ENCODE data around the gene CSTPP1.
"Not testable (repeated sequence)": the region's sequence is repeated elsewhere in the genome, so short reads cannot be mapped to it uniquely, and the experiment has no call there.

The CSTPP1 gene

GRCh38 chr11:46991391-46991790 lies 54.8 kb downstream of the CSTPP1 start:
- DNase-seq (ENCODE audit: low read depth), result no peak

GRCh38 chr11:46992386-46992785 lies 55.8 kb downstream of the CSTPP1 start:
- not testable (repeated sequence) for DNase-seq (ENCODE audit: low read depth)

- DNase-seq (ENCODE audit: low read depth), result not testable (repeated sequence)
Observed at GRCh38 chr11:46997796-46998195, 61.2 kb downstream of the CSTPP1 start.

DNA sequence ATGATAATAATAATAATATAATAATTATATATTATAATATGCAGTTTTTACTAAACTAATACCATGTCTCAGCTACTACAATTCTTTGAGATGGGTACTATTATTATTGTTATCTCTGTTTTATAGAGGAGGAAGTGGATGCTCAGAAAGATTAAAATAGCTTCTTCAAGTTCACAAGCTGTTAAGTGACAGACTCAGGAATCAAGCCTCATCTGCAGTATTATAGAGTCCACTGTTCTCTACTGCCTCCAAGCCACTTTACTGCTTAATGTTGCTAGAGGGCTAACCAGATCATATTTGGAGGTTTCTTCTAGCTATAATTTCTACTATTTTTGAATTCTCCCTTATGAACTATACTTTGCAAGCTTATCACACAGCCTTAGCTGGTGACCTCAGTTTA lies 62.7 kb downstream of the CSTPP1 start:
- no peak for DNase-seq (ENCODE audit: low read depth)

GRCh38 chr11:47000033-47000432 lies 63.5 kb downstream of the CSTPP1 start:
- no peak for DNase-seq (ENCODE audit: low read depth)

GRCh38 chr11:47001781-47002181 lies 65.2 kb downstream of the CSTPP1 start:
- no peak for DNase-seq (ENCODE audit: low read depth)

DNA sequence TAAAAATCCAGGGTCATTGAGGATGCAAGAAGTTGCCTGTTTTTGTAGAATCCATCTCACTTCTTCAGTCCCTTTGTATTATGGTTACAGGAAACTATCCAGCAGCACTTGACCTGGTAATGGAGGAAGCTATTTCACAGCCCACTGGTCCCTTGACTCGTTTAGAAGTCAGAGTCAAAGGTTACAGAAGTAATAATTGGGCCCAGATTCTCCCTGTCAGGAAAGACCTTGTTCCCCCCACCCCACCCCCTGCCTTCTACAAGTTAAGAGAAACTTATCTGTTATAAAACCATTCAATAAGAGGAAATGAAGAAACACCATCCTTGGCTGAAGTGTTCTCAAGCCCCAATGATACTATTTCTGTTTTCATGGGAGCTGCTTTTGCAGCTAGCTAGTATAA lies 65.8 kb downstream of the CSTPP1 start:
- no peak for DNase-seq (ENCODE audit: low read depth)

- no peak for DNase-seq (ENCODE audit: low read depth)
Observed at GRCh38 chr11:47003180-47003877, 66.8 kb downstream of the CSTPP1 start.

GRCh38 chr11:47004595-47005033 lies 68.1 kb downstream of the CSTPP1 start:
- no peak for DNase-seq (ENCODE audit: low read depth)

DNA sequence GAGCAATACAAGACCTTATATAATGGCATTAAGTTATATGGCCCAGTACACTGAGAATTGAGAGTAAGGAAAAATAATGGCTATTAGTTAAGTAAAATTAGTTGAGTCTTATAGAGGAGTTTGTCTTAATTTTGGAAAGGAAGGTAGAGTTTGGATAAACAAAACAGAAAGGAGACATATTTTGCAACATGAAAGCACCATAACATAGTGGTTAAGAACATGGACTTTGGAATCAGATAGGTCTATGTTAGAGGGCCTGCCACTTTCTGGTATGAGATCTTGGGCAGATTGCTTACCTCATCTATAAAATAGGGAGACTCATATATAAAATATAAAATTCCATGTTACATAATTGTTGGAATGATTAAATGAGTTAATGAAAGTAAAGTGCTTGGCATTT lies 68.9 kb downstream of the CSTPP1 start:
- DNase-seq (ENCODE audit: low read depth), result no peak

DNA sequence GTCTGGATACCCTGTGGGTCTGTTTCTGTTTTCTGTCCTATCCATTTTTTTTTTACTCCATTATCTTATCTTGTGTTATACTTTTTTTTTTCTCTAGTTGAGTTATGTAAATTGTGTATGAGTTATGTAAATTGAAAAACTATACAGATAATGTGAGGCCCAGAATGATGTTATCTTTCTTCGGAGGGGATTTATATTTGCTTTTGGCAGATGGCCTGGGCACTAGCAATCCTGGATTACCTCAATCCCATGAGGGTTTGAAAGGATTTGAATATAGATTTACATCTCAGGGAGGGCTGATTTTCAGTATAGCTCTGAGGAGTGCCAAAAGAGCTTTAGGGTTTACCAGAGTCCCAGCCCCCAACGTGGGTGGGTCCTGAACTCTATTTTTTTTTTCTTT lies 71.0 kb downstream of the CSTPP1 start:
- DNase-seq (ENCODE audit: low read depth), result no peak

- no peak for DNase-seq (ENCODE audit: low read depth)
Observed at GRCh38 chr11:47010179-47010578, 73.6 kb downstream of the CSTPP1 start.

DNA sequence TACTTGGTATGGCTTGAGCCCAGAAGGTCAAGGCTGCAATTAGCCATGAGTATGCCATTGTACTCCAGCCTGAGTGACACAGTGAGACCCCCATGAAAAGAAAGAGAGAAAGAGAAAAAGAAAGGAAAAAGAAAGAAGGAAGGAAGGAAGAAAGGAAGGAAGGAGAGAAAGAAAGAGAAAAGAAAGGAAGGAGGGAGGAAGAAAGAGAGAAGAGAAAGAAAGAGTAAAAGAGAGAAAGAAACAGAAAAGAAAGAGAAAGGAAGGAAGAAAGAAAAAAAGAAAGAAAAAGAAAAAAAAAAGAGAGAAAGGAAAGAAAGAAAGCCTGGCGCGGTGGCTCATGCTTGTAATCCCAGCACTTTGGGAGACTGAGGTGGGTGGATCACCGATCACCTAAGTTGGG lies 77.5 kb downstream of the CSTPP1 start:
- no peak for DNase-seq (ENCODE audit: low read depth)

DNA sequence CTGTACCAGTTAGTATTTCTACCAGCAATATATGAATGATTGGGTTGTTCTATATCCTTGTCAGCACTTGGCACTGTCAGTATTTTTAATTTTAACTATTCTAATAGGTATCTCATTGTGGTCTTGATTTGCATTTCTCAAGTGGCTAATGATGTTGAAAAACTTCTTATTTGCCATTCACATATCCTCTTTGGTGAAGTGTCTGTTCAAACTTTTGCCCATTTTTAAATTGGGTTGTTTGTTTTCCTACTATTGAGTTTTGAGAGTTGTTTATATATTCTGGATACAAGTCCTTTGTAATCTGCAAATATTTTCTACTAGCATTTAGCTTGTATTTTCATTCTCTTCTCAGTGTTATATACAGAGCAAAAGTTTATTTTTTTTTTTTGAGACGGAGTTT lies 82.1 kb downstream of the CSTPP1 start:
- no peak for DNase-seq (ENCODE audit: low read depth)

- DNase-seq (ENCODE audit: low read depth), result no peak
Observed at GRCh38 chr11:47020793-47021526, 84.4 kb downstream of the CSTPP1 start.

DNA sequence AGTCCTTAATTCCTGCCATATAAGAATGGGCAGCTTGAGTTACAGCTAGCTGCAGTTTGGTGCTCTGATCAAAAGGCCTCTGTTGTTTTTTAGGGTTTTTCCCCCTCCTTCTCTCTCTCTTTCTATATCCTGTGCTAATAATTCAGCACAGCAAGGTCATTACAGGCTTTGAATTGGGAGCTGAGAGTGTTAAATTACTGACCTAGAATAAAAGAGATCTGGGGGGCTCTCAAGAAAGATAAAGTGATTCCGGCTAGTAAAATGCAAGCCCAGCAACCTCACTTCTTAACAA lies 84.9 kb downstream of the CSTPP1 start:
- DNase-seq (ENCODE audit: low read depth), result no peak

DNA sequence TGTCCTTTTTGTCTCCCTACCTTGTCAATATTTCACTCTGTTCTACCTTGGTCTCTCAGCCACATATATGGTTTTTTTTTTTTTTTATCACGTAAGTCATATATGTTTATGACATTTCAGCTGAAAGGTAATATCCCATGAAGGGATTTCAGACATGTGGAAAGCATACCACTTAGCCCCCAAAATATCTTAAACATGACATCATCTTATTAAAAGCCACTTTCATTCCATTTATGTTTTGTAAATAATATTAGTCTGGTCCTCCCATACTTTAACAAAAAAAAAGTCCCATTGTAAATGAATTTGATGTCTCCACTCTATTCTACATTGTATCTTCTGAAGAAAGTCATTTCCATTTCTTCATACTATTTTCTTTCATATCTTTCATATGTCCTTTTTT lies 85.4 kb downstream of the CSTPP1 start:
- no peak for DNase-seq (ENCODE audit: low read depth)

DNA sequence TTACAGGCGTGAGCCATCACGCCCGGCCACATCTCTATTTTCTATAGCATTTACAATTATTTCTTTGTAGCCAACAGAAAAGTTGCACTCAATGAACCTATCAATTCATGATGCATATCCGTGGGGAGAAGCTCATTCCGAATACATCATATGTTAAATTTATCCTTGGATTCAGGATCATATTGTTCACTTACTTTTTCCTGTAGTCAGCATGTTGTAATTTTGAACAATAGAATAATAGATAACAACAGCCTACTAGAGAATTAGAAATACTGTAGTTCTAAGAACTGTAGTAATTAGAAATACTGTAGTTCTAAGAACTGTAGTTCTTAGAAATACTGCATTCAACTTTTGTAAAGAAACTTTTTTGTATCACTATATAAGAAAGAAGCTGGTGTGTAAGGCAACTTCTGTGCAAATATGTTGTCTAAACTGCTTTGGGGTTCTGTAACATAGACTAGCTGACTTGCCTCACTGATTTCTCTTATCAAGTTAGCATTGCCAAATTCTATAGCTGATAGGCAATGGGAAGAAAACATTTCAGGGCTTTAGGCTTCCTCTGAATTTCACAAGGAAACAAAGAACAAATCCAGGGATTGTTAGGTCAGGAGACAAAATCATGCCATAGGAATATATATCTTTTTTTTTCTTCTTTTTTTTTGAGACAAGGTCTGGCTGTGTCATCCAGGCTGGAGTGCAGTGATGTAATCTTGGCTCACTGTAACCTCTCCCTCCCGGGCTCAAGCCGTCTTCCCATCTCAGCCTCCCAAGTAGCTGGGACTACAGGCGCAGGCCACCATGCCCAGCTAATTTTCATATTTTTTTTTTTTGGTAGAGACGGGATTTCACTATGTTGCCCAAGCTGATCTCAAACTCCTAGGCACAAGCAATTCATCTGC lies 91.9 kb downstream of the CSTPP1 start:
- DNase-seq (ENCODE audit: low read depth), result no peak

GRCh38 chr11:47033439-47033838 lies 96.9 kb downstream of the CSTPP1 start:
- DNase-seq (ENCODE audit: low read depth), result no peak

- no peak for DNase-seq (ENCODE audit: low read depth)
Observed at GRCh38 chr11:47034091-47034490, 97.5 kb downstream of the CSTPP1 start.

GRCh38 chr11:47035108-47035507 lies 98.5 kb downstream of the CSTPP1 start:
- DNase-seq (ENCODE audit: low read depth), result no peak

GRCh38 chr11:47044119-47044518 lies 107.6 kb downstream of the CSTPP1 start:
- DNase-seq (ENCODE audit: low read depth), result no peak

GRCh38 chr11:47047972-47048371 lies 111.4 kb downstream of the CSTPP1 start:
- no peak for DNase-seq (ENCODE audit: low read depth)

Data from stimulated activated CD8-positive, alpha-beta memory T cell treated with anti-CD3 and anti-CD28 coated beads, Interleukin-12 subunit alpha, Interleukin-12 subunit beta, amount 100 ng/mL, for 4 hours (primary cell).